ENCODE measurements around the gene ZSCAN2. TPM values are rescaled to one million over a fixed set of nuclear protein-coding genes. Genes with fewer than 3 reads are reported as not detected.
"Not testable (repeated sequence)": the region's sequence is repeated elsewhere in the genome, so short reads cannot be mapped to it uniquely, and the experiment has no call there.

ZSCAN2 gene
- total RNA-seq, 1 experiment from 2014 or later = 61.5 TPM

- H3K4me3 ChIP-seq (ENCODE audit: insufficient read depth, low read depth, low read length) = no peak overlapping the region
- DNase-seq = peak; percentile 79
- peaks cover 3% of the 10 kb centered on the region; the same call in 1 of the 2 replicates for H3K27me3 ChIP-seq (ENCODE audit: control insufficient read depth, insufficient read depth, low read length)
- peaks cover 12% of the 10 kb centered on the region for H3K36me3 ChIP-seq (replicated peaks; ENCODE audit: control insufficient read depth, insufficient read depth, low read length)
Observed at GRCh38 chr15:84638103-84638502, 37.3 kb downstream of the ZSCAN2 start.

GRCh38 chr15:84641871-84642270, 41.1 kb downstream of the ZSCAN2 start:
- not testable (repeated sequence) for DNase-seq; H3K4me3 ChIP-seq (ENCODE audit: insufficient read depth, low read depth, low read length); H3K27me3 ChIP-seq (ENCODE audit: control insufficient read depth, insufficient read depth, low read length)
- H3K36me3 ChIP-seq (replicated peaks; ENCODE audit: control insufficient read depth, insufficient read depth, low read length) = peaks cover 31% of the 10 kb centered on the region

- not testable (repeated sequence) for H3K4me3 ChIP-seq (ENCODE audit: insufficient read depth, low read depth, low read length); DNase-seq
- H3K36me3 ChIP-seq (replicated peaks; ENCODE audit: control insufficient read depth, insufficient read depth, low read length) = peaks cover 32% of the 10 kb centered on the region
Observed at GRCh38 chr15:84642640-84643039, 41.8 kb downstream of the ZSCAN2 start.

GRCh38 chr15:84643838-84644237, 43.0 kb downstream of the ZSCAN2 start:
- DNase-seq = no peak
- Histone ChIP-seq H3K36me3 (replicated peaks; ENCODE audit: control insufficient read depth, insufficient read depth, low read length) (peaks cover 42% of the 10 kb centered on the region), H3K4me3 (ENCODE audit: insufficient read depth, low read depth, low read length) (no peak overlapping the region)

More at GRCh38 chr15:84642640-84643039, 41.8 kb downstream of the ZSCAN2 start:
- H3K27me3 ChIP-seq (ENCODE audit: control insufficient read depth, insufficient read depth, low read length) = not testable (repeated sequence)

GRCh38 chr15:84645496-84645895, 44.7 kb downstream of the ZSCAN2 start:
- H3K36me3 ChIP-seq (replicated peaks; ENCODE audit: control insufficient read depth, insufficient read depth, low read length) = peaks cover 42% of the 10 kb centered on the region
- no peak overlapping the region for H3K4me3 ChIP-seq (ENCODE audit: insufficient read depth, low read depth, low read length)
- no peak for DNase-seq
- H3K27me3 ChIP-seq (ENCODE audit: control insufficient read depth, insufficient read depth, low read length) = no peaks in the 10 kb centered on the region

More at GRCh38 chr15:84643838-84644237, 43.0 kb downstream of the ZSCAN2 start:
- no peaks in the 10 kb centered on the region for H3K27me3 ChIP-seq (ENCODE audit: control insufficient read depth, insufficient read depth, low read length)

GRCh38 chr15:84645997-84646396, 45.2 kb downstream of the ZSCAN2 start:
- Histone ChIP-seq H3K36me3 (replicated peaks; ENCODE audit: control insufficient read depth, insufficient read depth, low read length) (peaks cover 42% of the 10 kb centered on the region), H3K4me3 (ENCODE audit: insufficient read depth, low read depth, low read length) (no peak overlapping the region), H3K27me3 (ENCODE audit: control insufficient read depth, insufficient read depth, low read length) (no peaks in the 10 kb centered on the region)
- no peak for DNase-seq

- Histone ChIP-seq H3K4me3 (ENCODE audit: insufficient read depth, low read depth, low read length) (no peak overlapping the region), H3K36me3 (replicated peaks; ENCODE audit: control insufficient read depth, insufficient read depth, low read length) (peaks cover 44% of the 10 kb centered on the region), H3K27me3 (ENCODE audit: control insufficient read depth, insufficient read depth, low read length) (no peaks in the 10 kb centered on the region)
- no peak for DNase-seq
Observed at GRCh38 chr15:84647726-84648125, 46.9 kb downstream of the ZSCAN2 start.

GRCh38 chr15:84648539-84648938, 47.7 kb downstream of the ZSCAN2 start:
- Histone ChIP-seq H3K4me3 (ENCODE audit: insufficient read depth, low read depth, low read length) (no peak overlapping the region), H3K36me3 (replicated peaks; ENCODE audit: control insufficient read depth, insufficient read depth, low read length) (peaks cover 41% of the 10 kb centered on the region), H3K27me3 (ENCODE audit: control insufficient read depth, insufficient read depth, low read length) (no peaks in the 10 kb centered on the region)
- no peak for DNase-seq

- Histone ChIP-seq H3K4me3 (ENCODE audit: insufficient read depth, low read depth, low read length) (no peak overlapping the region), H3K36me3 (replicated peaks; ENCODE audit: control insufficient read depth, insufficient read depth, low read length) (peaks cover 39% of the 10 kb centered on the region), H3K27me3 (ENCODE audit: control insufficient read depth, insufficient read depth, low read length) (no peaks in the 10 kb centered on the region)
- DNase-seq = no peak
Observed at GRCh38 chr15:84649706-84650105, 48.9 kb downstream of the ZSCAN2 start.

GRCh38 chr15:84653584-84653909, 52.7 kb downstream of the ZSCAN2 start:
- Histone ChIP-seq H3K4me3 (ENCODE audit: insufficient read depth, low read depth, low read length) (peak overlapping the region; percentile 96), H3K27me3 (ENCODE audit: control insufficient read depth, insufficient read depth, low read length) (peaks cover 10% of the 10 kb centered on the region), H3K36me3 (replicated peaks; ENCODE audit: control insufficient read depth, insufficient read depth, low read length) (peaks cover 16% of the 10 kb centered on the region)
- DNase-seq = no peak

GRCh38 chr15:84653910-84654688, 53.3 kb downstream of the ZSCAN2 start, which contains the start of gene WDR73:
WDR73 (minus strand) TSS chr15:84654283; CDS start chr15:84654274, 9 bp downstream.
- H3K27me3 ChIP-seq (ENCODE audit: control insufficient read depth, insufficient read depth, low read length) = peaks cover 10% of the 10 kb centered on the region
- H3K36me3 ChIP-seq (replicated peaks; ENCODE audit: control insufficient read depth, insufficient read depth, low read length) = peaks cover 13% of the 10 kb centered on the region
- DNase-seq = peak; percentile 96
- peak within 1 kb of the TSS; percentile 96 for H3K4me3 ChIP-seq (ENCODE audit: insufficient read depth, low read depth, low read length)

GRCh38 chr15:84654689-84655453, 54.1 kb downstream of the ZSCAN2 start:
- H3K27me3 ChIP-seq (ENCODE audit: control insufficient read depth, insufficient read depth, low read length) = peaks cover 10% of the 10 kb centered on the region

GRCh38 chr15:84656972-84657371, 56.2 kb downstream of the ZSCAN2 start:
- peak; percentile 18 for DNase-seq
- H3K4me3 ChIP-seq (ENCODE audit: insufficient read depth, low read depth, low read length) = no peak overlapping the region
- H3K27me3 ChIP-seq (ENCODE audit: control insufficient read depth, insufficient read depth, low read length) = peaks cover 10% of the 10 kb centered on the region
- H3K36me3 ChIP-seq (replicated peaks; ENCODE audit: control insufficient read depth, insufficient read depth, low read length) = peaks cover 4% of the 10 kb centered on the region

More at GRCh38 chr15:84654689-84655453, 54.1 kb downstream of the ZSCAN2 start:
- DNase-seq = peak; percentile 88
- Histone ChIP-seq H3K36me3 (replicated peaks; ENCODE audit: control insufficient read depth, insufficient read depth, low read length) (peaks cover 9% of the 10 kb centered on the region), H3K4me3 (ENCODE audit: insufficient read depth, low read depth, low read length) (peak overlapping the region; percentile 96)

- H3K36me3 ChIP-seq (replicated peaks; ENCODE audit: control insufficient read depth, insufficient read depth, low read length) = peaks cover 2% of the 10 kb centered on the region
- DNase-seq = peak; percentile 37
- H3K27me3 ChIP-seq (ENCODE audit: control insufficient read depth, insufficient read depth, low read length) = peaks cover 10% of the 10 kb centered on the region
- H3K4me3 ChIP-seq (ENCODE audit: insufficient read depth, low read depth, low read length) = peak overlapping the region; percentile 59
Observed at GRCh38 chr15:84657748-84658079, 56.9 kb downstream of the ZSCAN2 start.
